HepG2 (cell line): ENCODE results near the gene WFDC1. TPM values are rescaled to one million over a fixed set of nuclear protein-coding genes. Genes with fewer than 3 reads are reported as not detected.

Experiments used
- ATAC-seq: fragments of 200-7000 bp; cut with Tn5 transposase; 3 replicates; pipeline ENCODE4 v1.9.1; 2020; ENCODE audit warnings: mild to moderate bottlenecking, moderate library complexity
- BruUV-seq: library from RNA; stranded (reverse); fragments of 400-500 nt; replicated peaks from 2 replicates; lab custom pipeline; 2021; lab: Mats Ljungman, UMichigan
- CTCF ChIA-PET: fragments of 300-600 bp; formaldehyde crosslinking; extraction: SDS; loops from one replicate; lab custom pipeline; 2021; ENCODE audit warnings: low total read pairs, inconsistent platforms, low intra/inter-chr PET ratio; lab: Yijun Ruan, JAX
- POLR2A ChIA-PET: fragments of 350-600 bp; sonication (Branson Sonifier 250); formaldehyde crosslinking; loops from one replicate; lab custom pipeline; 2020; ENCODE audit warnings: antibody characterized with exemption, inconsistent platforms; lab: Yijun Ruan, JAX
- DNase-seq: peaks from one replicate; pipeline ENCODE4 v3.0.0-alpha.2; 2015; ENCODE audit warnings: low spot score
- FAIRE-seq: peaks from 3 replicates; lab custom pipeline; 2011; peaks lifted over from hg19 to GRCh38; lab: Jason Lieb, UNC
- H2AFZ ChIP-seq: one replicate; pipeline ENCODE4 v1.6.1; 2011; ENCODE audit warnings: low read length, inconsistent platforms
- H3K27ac ChIP-seq: fragments of 300-600 bp; 3 replicates; pipeline ENCODE4 v1.8.0; 2011; ENCODE audit warnings: mixed run types, mild to moderate bottlenecking, mixed read lengths, low read length, inconsistent platforms; ENCODE audit not compliant: insufficient read depth; ENCODE audit errors: extremely low read length
- H3K27me3 ChIP-seq, 2 experiments: fragments of 200-600 bp in 1 of 2; 2 replicates in 1 of 2; 3 replicates in 1 of 2; pipeline versions ENCODE4 v1.6.0 to v1.8.0; 2011; ENCODE audit warnings: low read length in 2 of 2, mild to moderate bottlenecking in 2 of 2, moderate library complexity in 2 of 2, inconsistent platforms in 1 of 2; ENCODE audit not compliant: insufficient read depth in 2 of 2, control insufficient read depth in 1 of 2
- H3K36me3 ChIP-seq, 2 experiments: fragments of 200-600 bp in 1 of 2; replicated peaks in 1 of 2; 2 replicates in 1 of 2; 3 replicates in 1 of 2; pipeline versions ENCODE4 v1.5.1 to v1.8.0; 2011; ENCODE audit warnings: low read length in 2 of 2, inconsistent platforms in 1 of 2; ENCODE audit not compliant: insufficient read depth in 2 of 2, control insufficient read depth in 1 of 2
- H3K4me1 ChIP-seq: 2 replicates; pipeline ENCODE4 v1.5.1; 2012; ENCODE audit warnings: low read length, inconsistent platforms; ENCODE audit not compliant: insufficient read depth
- H3K4me2 ChIP-seq: 2 replicates; pipeline ENCODE4 v1.6.0; 2011; ENCODE audit warnings: low read depth, low read length, inconsistent platforms
- H3K4me3 ChIP-seq, 3 experiments: fragments of 200-600 bp in 1 of 3; sonication (generic), shearing (Covaris generic) in 1 of 3; replicated peaks in 1 of 3; 2 replicates each; pipeline ENCODE4 v1.5.1; 2011 to 2016; ENCODE audit warnings: low read length in 3 of 3, inconsistent platforms in 2 of 3, low read depth in 2 of 3, mild to moderate bottlenecking in 2 of 3, control low read depth in 1 of 3, mixed read lengths in 1 of 3; ENCODE audit not compliant: insufficient read depth in 1 of 3
- H3K79me2 ChIP-seq: one replicate; pipeline ENCODE4 v1.6.1; 2011; ENCODE audit warnings: low read length, inconsistent platforms; ENCODE audit not compliant: insufficient read depth
- H3K9ac ChIP-seq: 2 replicates; pipeline ENCODE4 v1.6.0; 2011; ENCODE audit warnings: mild to moderate bottlenecking, low read depth, low read length, inconsistent platforms; ENCODE audit not compliant: insufficient read depth
- H3K9me3 ChIP-seq: 2 replicates; pipeline ENCODE4 v1.5.1; 2012; ENCODE audit warnings: mild to moderate bottlenecking, low read length
- H4K20me1 ChIP-seq: 2 replicates; pipeline ENCODE4 v1.6.0; 2011; ENCODE audit warnings: inconsistent platforms, mild to moderate bottlenecking, low read length, moderate library complexity; ENCODE audit not compliant: insufficient read depth
- CBX5 ChIP-seq: sonication (generic); formaldehyde crosslinking; IDR thresholded peaks from 2 replicates; pipeline ENCODE4 v1.4.0; 2020; ENCODE audit warnings: missing genetic modification reagents, borderline replicate concordance
- CEBPB ChIP-seq: IDR thresholded peaks from 2 replicates; pipeline ENCODE4 v1.6.1; 2011; ENCODE audit warnings: low read depth, low read length, improper control_type of control experiment, borderline replicate concordance
- CEBPG ChIP-seq: IDR thresholded peaks from 2 replicates; pipeline ENCODE4 v1.6.1; 2016
- MNT ChIP-seq: fragments of 450-650 bp; IDR thresholded peaks from 2 replicates; pipeline ENCODE4 v1.6.1; 2016
- SP140L ChIP-seq: sonication (generic); formaldehyde crosslinking; IDR thresholded peaks from 2 replicates; pipeline ENCODE4 v1.4.0; 2020; ENCODE audit warnings: missing genetic modification reagents, borderline replicate concordance
- THAP8 ChIP-seq: sonication (generic); formaldehyde crosslinking; IDR thresholded peaks from 2 replicates; pipeline ENCODE4 v1.5.1; 2020; ENCODE audit warnings: missing genetic modification reagents, mild to moderate bottlenecking, borderline replicate concordance
- TSC22D2 ChIP-seq: sonication (generic); formaldehyde crosslinking; IDR thresholded peaks from 2 replicates; pipeline ENCODE4 v1.5.1; 2020; ENCODE audit warnings: missing genetic modification reagents, mild to moderate bottlenecking, borderline replicate concordance
- WGBS: methylation state at CpG from one replicate; pipeline ENCODE4 v1.1.6; 2017; ENCODE audit warnings: low lambda C conversion rate; 5-methylcytosine and 5-hydroxymethylcytosine counted together
- in situ Hi-C: cut with HindIII; loops from 2 replicates; pipeline ENCODE4 v1.10.0; 2017; ENCODE audit warnings: low pct_unique_long_range_greater_than_20kb; ENCODE audit not compliant: extremely low pct_ligation_motif_present
- intact Hi-C: fragments of 100-400 bp; cut with micrococcal nuclease; formaldehyde crosslinking; loops from one replicate; pipeline ENCODE4 v1.10.0; 2022; ENCODE audit not compliant: unreplicated experiment
- polyA plus RNA-seq, 8 experiments: library from polyadenylated mRNA; depleted of rRNA in 3 of 8; stranded (reverse) in 7 of 8; unstranded in 1 of 8; fragments of >200 nt; fragmentation: Illumina TruSeq in 4 of 8; extraction: Trizol in 4 of 8; gene quantifications; 2 replicates each; pipeline versions ENCODE4 v1.2.1 to v1.2.3, GENCODE V29; 2011 to 2016; ENCODE audit warnings: low read depth in 4 of 8, missing spikeins in 1 of 8, mixed read lengths in 1 of 8; ENCODE audit not compliant: insufficient read depth in 1 of 8
- total RNA-seq, 5 experiments: library from RNA; depleted of rRNA; stranded (reverse); fragments of >200 nt; fragmentation: Illumina TruSeq; extraction: Trizol; gene quantifications; 2 replicates each; pipeline ENCODE4 v1.2.3, GENCODE V29; 2016; ENCODE audit warnings: low read depth in 1 of 5

Gene WFDC1
- total and polyA plus RNA-seq, 2 of the 13 experiments (the other 11 are each of a cell fraction or from before 2014, with no cell fraction given), result not detected

GRCh38 chr16:84354306-84354705 is 59.6 kb downstream of the WFDC1 start:
- H3K36me3 ChIP-seq, result no peaks in the 10 kb centered on the region
- TF ChIP-seq TSC22D2 (CRISPR knock-in tag) (no peak), CBX5 (CRISPR knock-in tag) (no peak), THAP8 (no peak), SP140L (CRISPR knock-in tag) (no peak), MNT (peak; percentile 48; the same call in 1 of the 2 replicates), CEBPG (CRISPR knock-in tag) (peak; percentile 16; the same call in 1 of the 2 replicates), CEBPB (peak; percentile 70)
- ChIA-PET CTCF (no interaction called here), POLR2A (no interaction called here)
- DNase-seq (no peak), ATAC-seq (no peak), FAIRE-seq (no peak)
- H3K27me3 ChIP-seq, result peaks cover 0 to 38% of the 10 kb centered on the region in 2 experiments; a peak in 3 of 5 replicates
- no peaks in the 10 kb centered on the region for H3K9me3 ChIP-seq
- peaks cover 44% of the 10 kb centered on the region for H3K4me1 ChIP-seq
- BruUV-seq, result no TSS peak
- no peak overlapping the region for H3K9ac ChIP-seq
- no peak overlapping the region for H3K4me3 ChIP-seq
- in situ Hi-C loops, result no loop called here
- no peaks in the 10 kb centered on the region; the same call in 1 of the 2 replicates for H4K20me1 ChIP-seq
- H3K27ac ChIP-seq, result no peak overlapping the region
- no peaks in the 10 kb centered on the region for H3K79me2 ChIP-seq
- WGBS, result 22% methylated on average over 6 of the region's 6 CpGs
- no peak overlapping the region for H2AFZ ChIP-seq
- intact Hi-C loops, result no loop called here
- no peak overlapping the region for H3K4me2 ChIP-seq
